HK-2 (cell line): Measurements from ENCODE around the gene RXRA.

Experiments
- DNase-seq: peaks from one replicate; pipeline ENCODE4 v3.0.0-alpha.2; 2018; ENCODE audit not compliant: unreplicated experiment

RXRA gene

GRCh38 chr9:134352247-134352933 lies 26.1 kb downstream of the RXRA start:
- DNase-seq, result no peak

GRCh38 chr9:134353539-134353938 lies 27.3 kb downstream of the RXRA start:
- no peak for DNase-seq

DNA sequence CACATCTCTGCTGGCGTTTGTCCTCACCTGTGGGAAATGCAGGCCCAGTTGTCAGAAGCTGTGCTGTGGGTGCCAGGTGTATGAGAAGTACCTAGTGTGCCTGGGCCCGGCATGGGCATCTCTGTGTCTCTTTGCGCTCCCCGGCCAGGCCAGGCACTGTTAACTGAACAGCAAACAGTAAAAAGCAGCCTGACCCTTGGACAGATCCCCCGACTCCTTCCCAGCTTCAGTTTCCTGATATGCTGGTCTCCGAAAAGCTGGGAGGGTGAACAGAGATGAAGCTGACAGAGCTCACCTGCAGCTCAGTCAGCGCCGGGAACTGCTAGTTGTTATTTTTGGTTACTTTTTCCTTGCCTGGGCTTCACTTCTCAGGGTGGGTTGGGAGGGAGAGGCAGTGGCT lies 28.9 kb downstream of the RXRA start:
- no peak for DNase-seq

DNA sequence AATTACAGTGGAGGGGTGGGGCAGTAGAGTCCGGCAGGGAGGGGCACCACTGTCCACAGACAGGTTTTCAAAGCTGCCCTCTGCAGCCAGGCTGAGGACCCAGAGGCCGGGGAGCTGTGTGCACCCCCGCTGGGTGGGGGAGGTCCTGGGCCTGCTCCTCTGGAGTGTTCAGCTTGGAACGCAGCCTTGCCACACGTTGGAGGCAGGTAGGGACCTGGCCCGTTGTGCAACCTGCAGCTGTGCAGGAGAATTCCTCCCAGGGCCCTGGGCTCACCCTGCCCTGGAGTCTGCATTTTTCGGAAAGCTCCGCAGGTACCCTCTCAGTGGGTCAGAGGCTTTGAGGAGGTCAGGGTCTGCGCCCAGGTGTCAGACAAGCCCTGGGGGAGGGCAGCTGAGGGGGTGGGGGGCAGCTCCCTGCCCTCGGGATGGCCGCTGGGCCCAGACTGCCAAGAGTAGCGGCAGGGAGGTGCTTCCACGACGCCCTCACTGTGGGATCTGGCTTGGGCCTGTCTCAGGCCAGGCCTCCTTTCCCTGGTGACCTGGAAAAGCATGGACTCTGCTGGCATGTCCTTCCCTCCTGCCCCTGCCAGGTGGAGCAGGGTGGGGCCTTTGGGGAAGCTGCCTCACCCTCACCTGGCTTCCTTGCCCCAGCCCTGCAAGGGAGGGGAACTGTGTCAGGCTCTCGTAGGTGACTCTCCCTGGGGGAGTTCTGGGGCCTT lies 29.5 kb downstream of the RXRA start:
- DNase-seq, result no peak

DNA sequence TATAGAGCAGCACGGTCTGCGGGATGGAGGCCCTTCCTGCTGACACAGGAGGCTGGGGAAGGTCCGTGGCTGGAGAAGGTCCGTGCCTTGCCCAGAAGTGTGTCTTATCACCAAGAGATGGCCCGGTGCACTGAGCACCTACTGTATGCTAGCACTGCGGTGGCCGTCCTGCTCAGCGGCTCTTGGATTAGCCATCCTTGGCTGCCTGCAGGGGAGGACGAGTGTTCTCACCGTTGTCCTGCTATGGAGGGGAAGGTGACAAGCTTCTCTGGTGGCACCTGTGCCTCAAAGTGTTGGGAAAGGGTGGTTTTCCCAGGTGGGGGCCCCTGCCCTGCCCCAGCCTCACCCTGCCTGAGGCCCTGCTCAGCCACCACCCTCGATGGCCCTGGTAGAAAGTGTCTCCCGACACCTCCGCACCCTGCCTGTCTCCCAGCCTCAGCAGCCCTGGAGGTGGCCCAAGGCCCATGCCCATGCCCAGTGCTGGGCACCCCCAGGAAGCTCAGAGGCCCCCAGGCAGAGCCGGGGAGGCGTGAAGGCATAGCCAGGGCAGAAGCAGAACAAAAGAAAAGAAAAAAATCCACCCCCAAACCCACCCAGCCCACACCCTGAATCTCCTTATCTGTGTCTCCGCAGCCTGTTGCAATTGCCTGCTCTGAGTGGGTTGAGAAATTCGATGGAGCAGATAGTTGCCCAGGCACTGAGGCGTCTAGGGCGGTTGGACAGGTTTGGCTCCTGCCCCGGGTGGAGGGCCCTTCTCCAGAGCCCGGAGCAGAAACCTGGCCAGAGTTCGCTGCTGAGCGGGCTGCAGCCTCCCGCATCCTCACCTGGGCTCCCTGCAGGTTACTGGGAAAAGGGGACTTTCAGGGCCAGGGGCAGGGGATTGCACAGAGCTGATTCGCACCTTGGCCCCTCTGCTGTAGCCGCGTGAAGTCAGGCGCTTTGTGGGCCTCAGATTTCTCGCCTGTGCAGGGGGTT lies 30.5 kb downstream of the RXRA start:
- no peak for DNase-seq

- no peak for DNase-seq
These were observed 31.4 kb downstream of the RXRA start for GRCh38 chr9:134357631-134358025.

GRCh38 chr9:134358026-134358661 lies 31.9 kb downstream of the RXRA start:
- DNase-seq, result no peak

GRCh38 chr9:134358662-134359319 lies 32.5 kb downstream of the RXRA start:
- no peak for DNase-seq

- DNase-seq, result no peak
These were observed 33.4 kb downstream of the RXRA start for GRCh38 chr9:134359493-134360179.

DNA sequence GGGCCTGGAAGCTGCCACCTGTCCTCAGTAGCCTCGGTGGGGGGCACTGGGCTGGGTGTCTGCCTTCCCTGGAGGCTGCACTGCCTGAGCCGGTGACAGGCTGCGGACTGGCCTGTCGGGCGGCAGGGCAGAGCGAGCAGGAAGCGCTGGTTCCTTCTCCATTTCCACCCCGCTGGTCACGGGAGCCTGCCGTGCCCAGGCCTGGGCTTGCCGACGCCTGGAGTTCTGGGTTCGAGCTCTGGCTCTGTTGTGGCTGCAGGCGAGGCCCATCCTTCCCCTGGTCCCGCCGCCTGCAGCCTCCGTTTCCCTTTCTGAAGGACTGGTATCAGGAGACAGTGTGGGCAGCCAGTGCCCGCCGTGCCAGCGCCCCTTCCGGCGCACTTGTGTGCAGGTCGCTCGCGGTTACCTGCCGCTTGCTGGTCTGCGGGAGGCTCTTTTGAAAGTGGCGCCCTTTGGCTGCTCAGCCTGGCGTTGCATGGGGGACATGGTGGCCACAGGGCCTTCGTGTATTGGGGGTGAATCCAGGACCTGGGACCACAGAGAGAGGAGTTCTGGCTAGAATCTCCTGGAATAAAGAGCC lies 34.0 kb downstream of the RXRA start:
- no peak for DNase-seq

DNA sequence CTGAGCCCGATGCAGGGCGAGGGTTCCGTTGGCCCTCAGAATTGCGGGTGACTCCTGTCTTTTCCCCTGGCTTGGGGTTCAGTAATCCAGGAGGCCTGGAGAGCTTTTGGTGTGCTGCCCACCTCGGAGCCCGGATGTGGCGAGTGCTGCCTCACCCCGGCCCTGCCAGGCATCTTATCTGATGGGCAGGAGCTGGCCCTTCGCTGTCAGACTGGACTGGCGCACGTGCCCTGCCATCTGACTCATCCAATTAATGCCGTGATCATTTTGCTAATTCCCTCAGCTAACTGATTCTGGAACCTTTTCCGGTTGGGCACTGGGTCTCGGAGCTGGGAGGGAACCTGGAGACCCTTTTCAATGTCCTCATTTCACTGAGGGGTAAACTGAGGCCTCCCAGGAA lies 34.6 kb downstream of the RXRA start:
- DNase-seq, result no peak

GRCh38 chr9:134361426-134361825 lies 35.2 kb downstream of the RXRA start:
- no peak for DNase-seq

- DNase-seq, result no peak
These were observed 35.7 kb downstream of the RXRA start for GRCh38 chr9:134361843-134362414.

GRCh38 chr9:134363450-134363849 lies 37.2 kb downstream of the RXRA start:
- DNase-seq, result no peak

DNA sequence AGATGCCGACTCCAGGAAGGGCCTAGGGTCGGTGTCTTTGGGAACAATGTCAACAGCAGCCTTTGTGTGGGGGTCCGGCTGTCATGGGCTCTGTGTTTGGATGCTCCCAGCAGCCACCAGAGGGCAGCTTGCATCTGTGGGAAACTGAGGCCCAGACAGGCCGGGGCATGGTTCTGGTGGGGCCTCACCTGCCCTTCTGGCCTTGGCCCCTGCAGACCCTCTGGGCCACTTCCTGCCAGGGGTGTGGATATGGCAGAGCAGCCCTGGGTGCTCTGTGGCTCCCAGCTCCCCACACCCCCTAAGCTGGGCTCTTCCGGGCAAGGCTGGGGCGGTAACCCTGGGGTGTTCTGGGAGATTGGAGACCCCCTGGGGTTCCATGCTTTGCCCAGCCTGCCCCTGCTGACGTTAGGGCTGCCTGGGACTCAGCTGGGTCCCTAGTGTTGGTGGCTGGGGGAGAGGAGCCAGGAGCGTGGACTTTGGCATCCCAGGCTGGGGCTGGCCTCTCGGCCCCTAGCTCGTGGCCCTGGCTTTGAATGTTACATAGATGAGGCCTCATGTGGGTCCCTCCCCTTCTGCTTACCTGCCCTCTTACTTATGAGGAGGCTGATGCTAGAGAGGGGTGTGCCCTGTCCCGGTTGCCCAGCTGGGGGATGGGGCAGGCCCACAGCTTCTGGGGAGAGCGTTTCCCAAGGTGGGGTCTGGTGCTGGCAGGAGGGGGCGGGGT lies 38.3 kb downstream of the RXRA start:
- no peak for DNase-seq

DNA sequence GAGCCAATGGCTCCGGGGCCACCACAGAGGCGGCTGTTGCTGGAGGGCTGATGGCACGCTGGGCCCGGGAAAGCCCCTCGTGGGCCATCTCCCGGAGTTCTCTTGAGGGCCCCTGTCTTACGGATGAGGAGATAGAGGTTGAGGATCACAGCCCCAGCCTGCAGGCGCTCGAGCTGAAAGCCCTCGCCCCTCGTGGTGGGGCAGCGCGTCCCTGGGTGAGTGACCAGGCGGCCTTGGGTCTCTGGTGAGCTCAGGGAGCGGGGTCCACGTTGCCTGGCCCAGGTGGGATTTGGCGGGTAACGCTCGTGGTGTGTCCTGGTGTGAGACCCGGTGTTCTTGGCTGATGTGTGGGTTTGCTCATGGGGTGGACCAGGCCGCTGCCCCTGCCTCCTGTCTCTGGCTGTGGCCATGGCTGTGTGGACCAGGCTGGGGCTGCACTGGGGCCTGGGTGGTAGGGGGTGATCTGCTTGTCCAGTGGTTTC lies 38.9 kb downstream of the RXRA start:
- DNase-seq, result no peak

DNA sequence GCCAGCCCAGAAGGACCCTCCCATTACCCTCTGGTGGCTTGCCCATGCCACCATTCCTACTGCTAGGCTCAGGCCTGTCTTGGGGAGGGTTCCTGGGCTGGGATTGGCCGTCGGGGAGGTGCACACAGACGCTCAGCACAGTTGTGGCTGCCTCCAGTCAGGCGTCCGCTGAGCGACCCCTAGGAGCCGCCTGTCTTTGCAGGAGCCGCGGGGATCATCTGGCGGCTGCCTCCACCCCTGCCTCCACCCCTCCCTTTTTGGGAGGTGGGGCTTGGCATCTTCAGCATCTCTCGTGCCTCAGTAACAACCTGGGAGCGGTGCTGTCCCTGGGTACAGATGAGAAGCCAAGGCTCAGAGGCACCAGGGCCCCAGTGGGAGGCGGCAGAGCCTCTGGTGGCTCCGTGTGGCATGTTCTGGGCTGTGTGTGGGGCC lies 39.6 kb downstream of the RXRA start:
- no peak for DNase-seq

DNA sequence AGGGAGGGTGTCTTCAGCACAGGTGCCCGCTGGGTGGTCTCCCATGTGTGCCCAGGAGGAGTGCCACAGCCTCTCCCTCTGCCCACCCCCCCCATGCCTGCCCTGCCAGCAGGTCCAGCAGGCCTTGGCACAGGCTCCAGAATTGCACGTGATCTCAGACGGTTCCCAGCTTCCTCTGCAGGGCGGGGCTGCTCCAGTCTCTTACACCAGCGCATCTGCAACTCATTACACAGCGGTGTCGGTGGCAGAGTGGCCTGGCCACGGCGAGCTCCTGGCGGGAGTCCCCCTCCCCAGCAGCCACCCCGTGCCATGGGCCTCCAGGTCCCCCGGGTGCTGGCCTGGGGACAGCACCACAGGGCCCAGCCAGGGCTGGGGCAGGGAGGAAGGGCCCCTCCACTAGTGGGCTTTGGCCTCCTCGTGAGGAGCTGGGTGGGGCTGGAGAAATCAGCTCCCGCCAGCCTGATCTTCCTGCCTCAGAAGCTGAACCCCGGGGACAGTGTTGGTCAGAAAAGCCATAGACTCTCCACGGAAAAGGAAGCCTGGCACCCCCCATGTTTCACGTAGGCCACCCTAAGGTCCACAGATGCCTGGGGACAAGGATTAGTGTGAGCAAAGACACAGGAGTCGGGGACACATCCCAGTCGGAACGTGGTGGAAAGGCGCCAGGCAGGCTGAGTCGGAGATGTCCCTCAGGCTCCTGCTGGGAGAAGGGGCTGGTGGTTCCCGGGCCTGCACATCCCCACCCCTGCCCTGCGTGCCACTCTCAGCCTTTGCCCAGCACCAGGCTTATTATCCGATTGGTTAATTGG lies 40.2 kb downstream of the RXRA start:
- DNase-seq, result peak; percentile 51
